MM.1S (cell line): ENCODE results near the gene DOCK11.
"Not testable (repeated sequence)": the region's sequence is repeated elsewhere in the genome, so short reads cannot be mapped to it uniquely, and the experiment has no call there.

Experiments
- EZH2phosphoT487 ChIP-seq: fragments of 300-600 bp; sonication (generic); IDR thresholded peaks from 2 replicates; pipeline ENCODE4 v1.6.1; 2018; ENCODE audit warnings: antibody characterized with exemption, low read length
- TF ChIP-seq, protein P1 (sequence below): fragments of 300-600 bp; sonication (generic); IDR thresholded peaks from 2 replicates; pipeline ENCODE4 v1.5.1; 2016; ENCODE audit warnings: antibody characterized with exemption, low read length, mixed read lengths

DNA sequence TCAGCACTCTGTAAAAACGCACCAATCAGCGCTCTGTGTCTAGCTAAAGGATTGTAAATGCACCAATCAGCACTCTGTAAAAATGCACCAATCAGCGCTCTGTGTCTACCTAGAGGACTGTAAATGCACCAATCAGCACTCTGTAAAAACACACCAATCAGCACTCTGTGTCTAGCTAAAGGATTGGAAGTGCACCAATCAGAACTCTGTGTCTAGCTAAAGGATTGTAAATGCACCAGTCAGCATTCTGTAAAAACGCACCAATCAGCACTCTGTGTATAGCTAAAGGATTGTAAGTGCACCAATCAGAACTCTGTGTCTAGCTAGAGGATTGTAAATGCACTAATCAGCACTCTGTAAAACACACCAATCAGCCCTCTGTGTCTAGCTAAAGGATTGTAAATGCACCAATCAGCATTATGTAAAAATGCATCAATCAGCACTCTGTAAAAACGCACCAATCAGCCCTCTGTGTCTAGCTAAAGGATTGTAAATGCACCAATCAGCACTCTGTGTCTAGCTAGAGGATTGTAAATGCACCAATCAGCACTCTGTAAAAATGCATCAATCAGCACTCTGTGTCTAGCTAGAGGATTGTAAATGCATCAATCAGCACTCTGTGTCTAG, 24.8 kb upstream of the DOCK11 start:
- TF ChIP-seq, protein P1, sequence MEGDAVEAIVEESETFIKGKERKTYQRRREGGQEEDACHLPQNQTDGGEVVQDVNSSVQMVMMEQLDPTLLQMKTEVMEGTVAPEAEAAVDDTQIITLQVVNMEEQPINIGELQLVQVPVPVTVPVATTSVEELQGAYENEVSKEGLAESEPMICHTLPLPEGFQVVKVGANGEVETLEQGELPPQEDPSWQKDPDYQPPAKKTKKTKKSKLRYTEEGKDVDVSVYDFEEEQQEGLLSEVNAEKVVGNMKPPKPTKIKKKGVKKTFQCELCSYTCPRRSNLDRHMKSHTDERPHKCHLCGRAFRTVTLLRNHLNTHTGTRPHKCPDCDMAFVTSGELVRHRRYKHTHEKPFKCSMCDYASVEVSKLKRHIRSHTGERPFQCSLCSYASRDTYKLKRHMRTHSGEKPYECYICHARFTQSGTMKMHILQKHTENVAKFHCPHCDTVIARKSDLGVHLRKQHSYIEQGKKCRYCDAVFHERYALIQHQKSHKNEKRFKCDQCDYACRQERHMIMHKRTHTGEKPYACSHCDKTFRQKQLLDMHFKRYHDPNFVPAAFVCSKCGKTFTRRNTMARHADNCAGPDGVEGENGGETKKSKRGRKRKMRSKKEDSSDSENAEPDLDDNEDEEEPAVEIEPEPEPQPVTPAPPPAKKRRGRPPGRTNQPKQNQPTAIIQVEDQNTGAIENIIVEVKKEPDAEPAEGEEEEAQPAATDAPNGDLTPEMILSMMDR = not testable (repeated sequence)
- not testable (repeated sequence) for TF ChIP-seq EZH2phosphoT487
